ENCODE measurements around the gene PKNOX2.

The PKNOX2 gene

DNA sequence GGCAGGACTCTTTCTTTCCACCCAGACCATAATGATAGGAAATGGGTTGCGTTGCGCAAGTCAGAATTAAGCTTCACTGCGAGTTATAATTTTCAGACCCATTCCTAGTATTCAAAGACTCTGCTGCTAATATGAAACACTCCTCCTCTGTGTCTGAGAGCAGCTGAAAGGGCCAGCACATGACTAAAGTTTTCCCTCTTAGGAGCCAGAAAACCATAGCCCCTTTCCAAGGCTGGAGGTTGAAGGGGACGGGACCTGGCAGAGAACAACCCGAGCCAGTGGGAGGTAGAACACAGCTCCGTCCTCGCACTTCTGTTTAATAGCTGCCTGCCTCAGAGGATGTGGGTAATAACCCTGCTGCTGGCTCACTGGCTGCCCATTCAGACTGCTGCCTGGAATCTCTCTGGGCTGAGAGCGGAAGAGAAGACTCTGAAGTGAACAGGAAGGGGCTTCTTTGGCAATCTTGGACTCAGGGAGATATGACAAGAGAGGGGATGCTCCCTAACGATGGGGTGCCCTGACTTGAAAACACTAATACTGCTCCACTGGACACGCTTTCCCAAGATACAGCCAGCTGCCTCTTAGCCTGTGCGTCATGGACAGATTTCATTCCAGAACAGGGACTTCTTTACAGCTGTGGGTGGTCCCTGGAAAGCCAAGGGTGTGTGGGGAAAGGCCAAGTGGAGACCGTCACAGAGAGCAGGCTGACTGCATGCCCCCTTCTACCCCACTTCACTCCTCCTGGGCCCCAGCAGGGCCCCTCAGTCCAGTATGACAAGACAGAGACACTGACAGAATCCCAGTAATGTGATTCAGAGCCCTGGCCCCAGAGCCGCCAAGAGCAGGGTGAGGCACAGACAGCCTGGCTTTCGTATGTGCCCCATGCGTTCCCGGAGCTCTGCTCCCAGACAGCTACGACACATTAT is 174.6 kb downstream of the PKNOX2 start:
- no peak for DNase-seq (ENCODE audit: low spot score)

DNA sequence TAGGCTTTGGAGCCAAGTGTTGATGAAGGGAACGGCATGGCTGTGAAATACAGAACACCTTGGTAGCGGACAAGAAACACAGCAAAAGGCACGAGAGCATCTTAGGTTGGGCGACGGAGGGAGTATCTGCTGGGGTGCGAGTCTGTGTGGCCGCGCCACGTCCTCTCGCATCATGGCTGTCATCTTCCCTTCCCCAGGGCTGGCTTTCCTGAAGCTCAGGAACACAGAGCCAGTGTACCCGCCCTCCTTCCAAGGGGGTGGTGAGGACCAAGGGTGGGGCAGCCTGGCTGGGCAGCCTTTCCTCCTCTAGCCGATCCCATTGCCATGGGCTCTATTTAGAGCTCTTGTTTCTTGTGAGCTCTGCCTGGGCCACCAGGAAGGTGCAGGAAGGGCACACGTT is 177.1 kb downstream of the PKNOX2 start:
- DNase-seq (ENCODE audit: low spot score): no peak

DNA sequence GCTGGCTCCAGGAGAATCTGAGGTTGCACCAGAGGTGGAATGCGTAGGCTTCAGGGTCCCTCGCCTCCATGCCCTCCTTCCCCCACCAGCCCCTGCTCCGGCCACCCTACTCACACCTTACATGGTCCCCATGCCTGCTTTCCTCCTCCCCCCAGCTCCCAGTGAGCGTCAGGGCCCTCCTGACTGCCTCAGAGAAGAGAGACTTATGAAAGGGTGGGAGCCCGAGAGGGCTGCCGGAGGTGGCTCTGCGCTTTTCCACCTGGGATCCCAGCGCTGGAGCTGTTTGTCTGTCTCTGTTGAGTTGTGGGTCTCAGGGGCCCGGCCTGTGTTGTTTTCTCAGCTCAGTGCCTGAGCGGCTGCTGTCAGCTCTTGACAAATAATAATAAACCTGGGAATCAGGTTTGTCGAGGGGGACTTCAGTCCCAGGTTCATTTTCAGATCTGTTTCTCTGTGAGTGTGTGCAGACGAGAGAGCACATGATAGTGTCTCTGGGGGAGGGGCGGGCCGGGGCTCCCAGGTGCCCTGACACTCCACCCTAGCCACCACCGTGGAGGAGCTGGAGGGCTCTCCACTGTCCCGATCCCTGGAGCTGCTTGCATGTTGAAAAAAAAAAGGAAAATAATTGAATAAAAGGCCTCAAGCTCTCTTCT is 177.9 kb downstream of the PKNOX2 start:
- DNase-seq (ENCODE audit: low spot score): no peak

DNA sequence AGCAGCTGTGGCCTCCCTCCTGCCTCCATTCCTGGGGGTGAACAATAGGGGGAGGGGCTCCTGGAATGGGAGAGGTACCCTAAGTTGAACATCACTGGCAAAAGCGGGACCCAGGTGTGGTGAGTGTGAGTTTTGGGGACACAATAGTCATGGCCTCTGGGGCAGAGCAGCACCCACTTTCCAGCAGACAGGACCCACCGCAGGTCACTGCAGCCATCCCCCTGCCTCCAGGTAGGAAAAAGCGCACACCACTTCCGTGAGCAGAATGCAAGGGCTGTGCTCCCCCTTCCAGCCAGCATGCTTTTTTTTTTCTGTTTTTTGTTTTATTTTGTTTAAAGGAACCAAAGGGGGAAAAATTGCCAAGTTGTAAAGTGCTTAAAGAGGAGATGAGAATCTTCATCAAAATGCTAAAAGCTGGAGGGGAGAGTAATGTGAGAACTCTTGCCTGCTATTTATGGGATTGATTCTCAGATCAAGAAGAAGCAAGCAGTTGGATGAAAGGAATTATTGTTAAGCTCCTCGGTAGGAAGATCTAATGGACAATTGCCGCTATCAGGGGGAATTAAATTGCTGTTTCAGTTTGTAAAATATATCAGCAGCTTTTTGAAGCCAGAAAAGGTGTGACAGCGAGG is 178.7 kb downstream of the PKNOX2 start:
- no peak for DNase-seq (ENCODE audit: low spot score)

DNA sequence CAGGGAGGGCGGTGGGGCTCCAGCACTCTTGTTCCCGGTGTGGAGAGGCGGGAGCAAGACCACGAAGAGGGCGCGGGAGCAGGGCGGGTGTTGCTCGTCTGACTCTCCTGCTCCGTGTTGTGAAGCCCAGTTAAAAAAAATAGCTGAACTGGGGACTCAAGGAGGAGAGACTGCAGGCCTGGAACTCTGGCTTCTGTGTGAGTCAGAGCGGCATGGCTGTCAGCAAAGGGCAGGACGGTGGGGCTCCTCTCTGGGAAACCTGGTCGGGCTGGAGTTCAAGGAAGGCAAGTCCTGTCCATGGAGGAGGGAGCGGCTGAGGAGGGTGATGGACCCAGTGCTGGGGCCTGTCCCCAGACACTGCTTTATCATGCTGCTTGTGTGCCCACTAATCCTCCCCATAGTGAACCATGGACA is 179.2 kb downstream of the PKNOX2 start:
- no peak for DNase-seq (ENCODE audit: low spot score)

DNA sequence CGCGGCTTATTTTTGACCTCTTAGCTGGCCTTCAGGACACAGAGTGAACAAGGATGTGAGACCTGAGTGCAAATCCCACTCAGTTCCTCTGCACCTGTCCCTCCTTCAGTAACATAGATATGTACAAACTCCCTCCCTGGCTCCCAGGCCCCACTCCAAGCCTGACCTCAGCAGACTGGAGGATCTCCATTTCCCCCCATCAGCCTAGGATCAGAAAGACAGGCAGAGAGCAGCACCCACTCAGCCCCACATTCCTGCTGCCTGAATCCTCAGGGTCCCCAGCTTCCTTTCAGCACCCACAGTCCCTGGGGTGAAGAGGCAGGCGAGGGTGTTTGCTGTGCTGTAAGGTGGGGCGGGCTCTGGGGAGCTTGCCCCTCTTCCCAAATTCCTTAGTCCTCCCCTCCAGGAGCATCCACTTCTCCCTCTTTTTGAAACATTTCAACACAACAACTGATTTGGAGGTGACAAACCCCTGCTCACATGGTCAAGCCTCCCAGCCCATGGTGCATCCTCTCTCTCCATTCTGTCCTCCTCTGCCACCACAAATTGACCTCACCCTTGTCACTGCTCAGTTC is 180.4 kb downstream of the PKNOX2 start:
- DNase-seq (ENCODE audit: low spot score): no peak

DNA sequence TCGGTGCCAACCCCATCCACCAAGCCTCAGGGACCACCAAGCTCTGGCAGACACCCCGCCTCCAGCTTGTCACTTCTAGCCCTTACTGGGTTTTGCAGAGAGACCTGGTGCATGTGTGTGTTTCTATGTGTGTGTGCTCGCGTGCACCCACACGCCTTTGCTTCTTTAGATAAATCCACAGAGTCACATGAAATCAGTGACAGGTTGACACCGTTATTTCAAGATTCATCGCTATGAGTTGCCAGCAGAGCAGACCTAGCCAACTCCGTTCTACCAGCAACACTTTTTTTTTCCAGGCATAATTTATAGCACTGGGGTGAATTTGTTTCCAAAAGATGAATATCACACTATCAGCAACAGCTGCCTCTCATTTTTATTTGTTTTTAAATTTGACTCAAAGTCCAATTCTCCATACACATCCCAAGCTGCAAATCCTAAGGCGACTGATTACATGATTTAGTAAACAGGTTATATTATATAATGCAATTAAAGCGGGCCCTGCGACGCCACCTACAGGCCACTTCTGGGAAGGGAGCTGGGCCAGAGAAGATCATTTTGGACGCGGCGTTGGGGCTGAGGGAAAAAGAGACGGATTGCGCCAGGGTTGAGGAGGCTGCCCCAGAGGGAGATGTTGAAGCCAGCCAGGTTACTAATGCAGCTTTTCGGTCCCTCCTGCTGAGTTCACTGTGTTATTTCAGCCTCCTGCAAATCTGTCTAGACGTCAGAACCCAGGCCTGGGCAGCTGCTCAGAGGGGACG is 181.0 kb downstream of the PKNOX2 start:
- peak; percentile 50 for DNase-seq (ENCODE audit: low spot score)

DNA sequence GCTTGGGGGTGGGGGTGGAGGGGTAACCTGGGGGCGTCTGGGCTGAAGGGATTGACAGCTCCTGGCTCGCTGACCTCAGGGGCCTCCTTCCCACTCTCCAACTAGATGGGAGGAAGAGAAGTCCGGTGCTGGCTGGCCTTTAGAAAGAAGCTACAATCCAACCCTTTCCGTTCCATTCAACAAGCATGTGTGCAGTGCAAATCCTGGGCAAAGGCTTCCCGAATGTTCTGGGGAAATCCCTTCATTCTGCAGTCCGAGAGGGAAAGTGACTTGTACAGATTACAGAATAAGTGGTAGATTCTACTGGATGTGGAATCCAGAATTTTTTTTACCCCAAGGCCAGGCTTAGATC is 181.6 kb downstream of the PKNOX2 start:
- no peak for DNase-seq (ENCODE audit: low spot score)

DNA sequence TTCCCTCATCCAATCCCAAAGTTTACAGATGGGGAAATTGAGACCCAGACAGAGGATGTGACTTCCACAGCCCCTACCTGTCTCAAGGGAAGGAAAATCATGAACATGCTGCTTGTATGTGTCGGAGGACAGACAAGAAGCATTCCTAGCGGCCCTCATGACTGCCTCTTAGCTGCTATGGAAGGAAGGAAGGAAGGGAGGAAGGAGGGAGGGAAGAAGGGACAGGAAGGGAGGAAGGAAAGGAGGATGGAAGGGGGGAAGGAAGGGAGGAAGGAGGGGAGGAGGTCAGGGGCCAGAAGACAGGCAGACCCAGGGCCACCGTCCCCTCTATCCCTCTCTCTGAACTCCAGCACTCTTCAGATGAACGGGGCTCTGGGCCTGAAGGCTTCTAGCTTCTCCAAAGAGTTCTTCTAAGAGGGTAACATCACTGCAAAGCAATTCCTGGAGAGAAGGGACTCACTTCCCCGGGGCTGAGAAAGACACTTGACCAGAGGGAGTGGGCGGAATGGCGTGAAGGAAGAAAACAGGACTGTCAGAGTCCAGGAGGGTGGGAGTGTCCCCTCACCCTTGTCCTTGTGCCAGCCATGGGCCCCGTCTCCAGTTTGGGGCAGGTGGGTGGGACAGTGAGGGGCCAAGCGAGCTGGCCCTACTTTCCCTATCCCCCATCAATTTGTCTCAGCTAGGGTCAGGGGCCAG is 182.2 kb downstream of the PKNOX2 start:
- DNase-seq (ENCODE audit: low spot score): no peak

DNA sequence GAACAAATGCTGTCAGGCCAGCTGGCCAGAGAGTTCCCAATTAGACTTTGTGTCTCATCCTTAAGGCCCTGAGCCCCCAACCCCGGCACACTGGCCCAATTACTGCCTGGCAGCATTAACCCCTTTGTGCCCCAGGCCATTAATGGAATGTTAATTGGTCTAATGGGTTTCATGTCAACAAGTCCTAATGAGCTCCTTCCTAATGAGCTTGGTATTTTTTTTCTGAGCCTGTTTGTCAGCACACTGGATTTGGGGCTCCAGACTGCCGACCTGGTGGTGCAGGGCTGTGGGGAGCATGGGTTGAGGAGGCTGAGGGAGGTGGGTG is 182.7 kb downstream of the PKNOX2 start:
- no peak for DNase-seq (ENCODE audit: low spot score)

DNA sequence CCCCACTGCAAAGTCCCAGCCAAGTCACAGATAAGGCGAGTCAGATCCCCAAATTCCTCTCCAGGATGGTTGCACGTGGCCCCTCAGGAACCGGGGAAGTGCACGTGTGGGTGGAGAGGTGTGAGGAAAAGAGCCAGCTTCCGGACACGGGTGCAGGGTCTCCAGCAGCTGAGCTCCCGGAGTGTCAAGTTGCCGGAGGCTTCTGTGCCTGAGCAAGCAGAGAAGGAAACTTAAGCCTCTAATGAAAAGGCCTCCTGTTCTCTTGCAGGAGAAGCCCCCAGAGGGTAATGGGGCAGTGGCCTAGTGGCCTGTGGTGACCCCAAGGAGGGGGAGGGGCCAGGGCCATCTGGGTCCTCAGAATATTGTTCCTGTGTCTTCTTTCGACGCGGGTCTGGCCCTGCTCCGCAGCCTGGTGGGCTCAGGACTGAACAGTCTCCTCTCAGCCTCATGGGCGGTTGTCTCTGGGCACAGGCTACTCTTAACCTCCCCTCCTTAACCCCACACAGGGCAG is 183.6 kb downstream of the PKNOX2 start:
- DNase-seq (ENCODE audit: low spot score): no peak

DNA sequence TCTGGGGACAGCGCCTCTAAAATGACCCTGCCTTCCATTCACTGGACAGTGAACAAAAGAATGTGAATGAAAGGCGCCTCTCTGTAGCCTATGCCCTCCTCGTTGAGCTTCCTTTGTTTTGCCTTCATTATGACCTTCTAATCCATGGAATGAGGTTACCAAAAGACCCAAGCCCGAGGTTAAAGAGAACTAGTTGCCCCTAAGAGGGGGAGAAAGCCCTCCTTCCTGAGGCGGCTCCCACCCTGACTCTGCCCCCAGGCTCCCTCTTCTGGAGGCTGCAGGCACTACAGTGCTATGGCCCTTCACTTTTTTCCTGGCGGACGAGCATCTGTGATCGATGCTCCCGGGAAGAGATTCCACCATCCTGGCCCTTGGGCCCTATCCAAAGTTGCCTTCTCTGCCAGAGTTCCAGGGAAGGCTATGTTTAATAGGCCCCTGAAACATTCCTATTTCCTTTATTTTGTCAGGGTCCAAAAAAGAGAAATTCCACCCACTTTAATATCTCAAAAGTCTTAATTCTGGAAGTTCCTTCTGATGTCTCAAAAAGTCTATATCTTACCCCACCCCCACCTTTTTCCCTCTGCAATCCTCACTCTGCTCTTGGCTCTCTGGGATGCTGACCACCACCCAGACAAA is 184.2 kb downstream of the PKNOX2 start:
- peak; percentile 7 for DNase-seq (ENCODE audit: low spot score)

DNA sequence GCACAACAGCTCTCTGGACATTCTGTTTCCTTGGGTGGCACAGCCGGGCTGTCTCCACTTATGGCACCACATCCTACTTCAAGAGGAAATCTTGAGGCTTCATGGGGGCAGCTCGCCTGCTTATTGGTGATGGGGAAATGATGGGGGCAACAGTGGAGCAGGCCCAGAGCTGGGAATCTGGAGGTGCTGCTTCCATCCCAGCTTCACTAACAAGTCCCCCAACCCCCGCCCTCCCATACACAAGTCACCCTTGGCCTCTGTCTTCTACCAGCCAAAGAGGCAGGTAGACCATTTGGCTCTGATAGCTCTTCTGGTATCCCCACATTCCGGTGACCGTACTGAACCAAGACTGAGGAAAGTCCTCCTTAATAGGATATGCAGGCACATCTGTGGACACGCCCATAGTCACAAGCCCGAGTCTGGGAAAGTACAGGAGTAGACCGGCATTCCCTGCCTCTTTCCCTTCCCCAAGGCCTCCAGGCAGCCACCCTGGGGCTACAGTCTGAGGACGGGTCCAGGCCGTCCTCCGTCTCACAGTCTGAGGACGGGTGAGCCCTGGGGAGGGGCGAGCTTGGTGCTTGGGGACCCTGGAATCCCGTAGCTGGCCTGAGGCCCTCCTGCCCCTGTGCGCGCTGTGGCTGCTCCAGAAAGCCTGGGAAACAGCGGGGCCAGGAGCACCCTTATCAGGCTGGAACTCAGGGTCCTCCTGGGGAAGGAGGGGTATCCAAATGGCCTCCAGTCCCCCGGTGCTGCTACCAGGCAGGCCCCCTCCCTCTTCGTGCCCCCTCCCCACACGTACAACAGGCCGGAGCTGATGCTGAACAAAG is 185.9 kb downstream of the PKNOX2 start:
- no peak for DNase-seq (ENCODE audit: low spot score)

DNA sequence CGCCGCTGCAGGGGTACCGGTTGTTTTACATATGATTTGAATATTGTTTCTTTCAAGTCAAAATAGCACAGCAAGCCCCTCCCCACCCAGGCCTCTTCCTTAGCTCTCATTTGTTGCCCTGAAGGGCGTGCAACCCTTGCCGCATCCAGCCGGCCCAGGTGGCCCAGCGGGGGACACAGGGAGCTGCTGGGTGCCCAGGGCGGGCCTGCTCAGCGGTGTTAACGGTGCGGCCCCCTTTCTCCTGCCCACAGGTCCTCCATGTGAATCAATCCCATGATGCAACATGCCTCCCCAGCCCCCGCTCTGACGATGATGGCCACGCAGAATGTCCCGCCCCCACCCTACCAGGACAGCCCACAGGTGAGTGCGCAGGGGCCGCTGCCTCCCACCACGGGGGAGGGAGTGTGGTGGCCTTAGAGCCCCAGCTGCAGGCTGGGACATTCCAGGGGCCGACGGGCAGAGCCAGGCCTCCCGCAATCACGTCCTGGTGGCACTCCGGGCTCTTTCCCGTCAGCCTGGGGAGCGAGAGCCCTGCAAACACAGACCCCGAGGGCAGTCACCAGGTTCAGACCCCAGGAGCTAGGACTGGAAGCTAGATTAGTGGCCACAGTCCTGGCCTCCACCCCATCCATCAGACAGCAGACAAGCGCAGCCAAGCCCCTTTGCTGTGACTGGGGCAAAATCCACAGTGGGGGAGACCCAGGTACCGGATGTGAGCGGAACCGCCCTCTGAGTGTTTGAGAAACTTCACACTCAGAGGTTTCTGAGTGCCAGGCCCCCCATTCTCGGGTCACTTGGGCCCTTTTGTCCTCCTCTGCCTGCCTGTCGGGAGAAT is 186.7 kb downstream of the PKNOX2 start:
- no peak for DNase-seq (ENCODE audit: low spot score)

DNA sequence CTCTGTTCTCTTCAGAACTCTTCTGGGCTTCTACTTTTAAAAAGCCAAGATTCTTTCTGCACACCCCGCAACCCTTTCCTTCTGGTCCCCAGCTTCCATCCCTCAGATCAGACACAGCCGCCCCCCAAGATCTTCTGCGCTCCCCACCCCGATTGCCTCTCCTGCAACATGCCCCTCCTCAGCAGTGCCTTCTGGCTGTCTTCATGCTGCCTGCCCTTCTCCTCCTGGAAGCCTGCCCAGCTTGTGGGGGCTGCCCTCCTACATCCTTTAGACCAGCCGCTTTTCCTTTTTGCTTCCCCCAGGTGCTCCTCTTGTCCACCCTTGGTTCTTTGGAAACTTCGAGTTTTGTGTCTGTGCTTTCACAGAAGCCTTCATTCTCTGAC is 187.3 kb downstream of the PKNOX2 start:
- DNase-seq (ENCODE audit: low spot score): no peak

DNA sequence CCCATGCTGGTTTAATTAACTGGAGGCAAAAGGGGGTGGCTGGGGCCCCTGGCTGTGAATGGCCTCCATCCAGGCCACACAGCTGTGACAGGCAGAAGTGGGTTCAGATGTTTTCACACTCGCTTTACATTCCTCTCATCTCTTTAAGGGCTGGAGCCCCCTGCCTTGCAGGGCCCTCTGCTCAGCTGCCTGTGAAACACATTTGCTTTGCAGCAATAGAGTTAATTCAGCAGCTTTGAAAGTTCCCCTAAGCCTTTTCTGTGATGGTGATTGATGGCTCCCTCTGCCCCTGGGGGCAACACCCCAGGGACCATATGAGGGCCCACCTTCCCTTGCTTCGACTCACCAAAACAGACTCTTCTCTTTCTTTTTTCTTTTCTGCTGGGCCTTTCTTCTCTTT is 192.2 kb downstream of the PKNOX2 start:
- DNase-seq (ENCODE audit: low spot score): no peak

DNA sequence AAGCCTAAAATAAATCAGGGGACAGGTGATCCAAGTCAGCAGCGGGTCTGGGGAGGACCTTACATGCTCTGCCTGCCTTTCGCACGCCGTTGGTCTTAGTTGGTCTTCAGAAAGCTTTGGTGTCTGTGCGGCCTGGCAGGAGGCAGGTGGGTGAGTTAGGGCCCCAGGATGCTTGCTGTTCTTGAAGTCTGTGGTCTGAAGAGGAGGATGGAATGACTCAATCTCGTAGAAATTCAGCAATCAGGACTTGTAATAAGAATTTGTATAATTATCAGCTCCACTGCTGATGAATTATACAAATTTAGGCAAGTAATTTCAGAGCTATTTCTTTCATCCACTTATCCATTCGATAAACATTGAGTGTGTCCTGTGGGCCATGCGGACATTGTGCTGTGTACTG is 193.0 kb downstream of the PKNOX2 start:
- no peak for DNase-seq (ENCODE audit: low spot score)

DNA sequence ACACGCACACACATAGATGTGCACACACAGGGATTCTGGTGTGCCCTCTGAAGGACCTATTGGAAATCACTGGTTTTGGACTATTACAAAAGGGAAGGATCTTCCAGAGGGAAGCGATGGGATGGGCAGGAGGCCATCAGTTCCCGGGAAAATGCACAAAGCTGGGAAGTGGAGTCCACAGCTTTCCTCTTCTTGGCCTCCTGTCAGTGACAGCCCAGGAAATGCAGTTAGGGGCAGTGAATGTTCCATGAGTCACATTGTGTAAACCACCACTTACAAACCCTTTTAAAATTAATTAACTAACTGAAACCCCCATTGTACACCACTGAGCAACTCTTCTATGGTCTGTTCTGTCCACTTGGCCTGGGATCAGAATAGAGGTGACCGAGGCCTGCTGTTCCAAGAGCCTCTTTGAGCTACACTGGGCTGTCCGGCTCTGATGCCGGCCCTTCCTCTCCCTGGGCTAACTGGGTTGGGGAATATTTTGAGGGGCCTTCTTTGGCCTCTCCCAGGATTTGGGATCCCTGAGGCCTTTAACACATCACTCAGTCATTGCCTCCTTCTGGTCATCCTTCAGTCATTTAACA is 193.8 kb downstream of the PKNOX2 start:
- DNase-seq (ENCODE audit: low spot score): no peak

DNA sequence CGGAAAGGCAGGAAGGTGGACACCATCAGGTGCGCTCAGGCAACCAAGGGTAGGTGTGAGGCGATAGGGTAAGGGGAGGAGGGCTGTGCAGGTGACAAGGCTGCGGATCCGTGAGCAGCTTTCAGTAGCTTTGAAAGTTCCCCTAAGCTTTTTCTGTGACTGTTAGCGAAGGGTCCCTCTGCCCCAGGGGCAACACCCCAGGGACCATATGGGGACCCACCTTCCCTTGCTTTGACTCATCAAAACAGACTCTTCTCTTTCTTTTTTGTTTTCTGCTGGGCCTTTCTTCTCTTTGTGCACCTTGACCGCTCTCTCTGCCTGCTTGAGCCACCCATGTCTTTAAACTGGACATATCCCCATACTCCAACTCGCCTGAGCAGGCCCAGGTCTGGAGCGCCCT is 194.6 kb downstream of the PKNOX2 start:
- no peak for DNase-seq (ENCODE audit: low spot score)
